ENCODE data around the gene ITIH5. TPM values are rescaled to one million over a fixed set of nuclear protein-coding genes. Genes with fewer than 3 reads are reported as not detected.

ITIH5 gene
- total RNA-seq, 1 experiment from 2014 or later, result 0.10 TPM

DNA sequence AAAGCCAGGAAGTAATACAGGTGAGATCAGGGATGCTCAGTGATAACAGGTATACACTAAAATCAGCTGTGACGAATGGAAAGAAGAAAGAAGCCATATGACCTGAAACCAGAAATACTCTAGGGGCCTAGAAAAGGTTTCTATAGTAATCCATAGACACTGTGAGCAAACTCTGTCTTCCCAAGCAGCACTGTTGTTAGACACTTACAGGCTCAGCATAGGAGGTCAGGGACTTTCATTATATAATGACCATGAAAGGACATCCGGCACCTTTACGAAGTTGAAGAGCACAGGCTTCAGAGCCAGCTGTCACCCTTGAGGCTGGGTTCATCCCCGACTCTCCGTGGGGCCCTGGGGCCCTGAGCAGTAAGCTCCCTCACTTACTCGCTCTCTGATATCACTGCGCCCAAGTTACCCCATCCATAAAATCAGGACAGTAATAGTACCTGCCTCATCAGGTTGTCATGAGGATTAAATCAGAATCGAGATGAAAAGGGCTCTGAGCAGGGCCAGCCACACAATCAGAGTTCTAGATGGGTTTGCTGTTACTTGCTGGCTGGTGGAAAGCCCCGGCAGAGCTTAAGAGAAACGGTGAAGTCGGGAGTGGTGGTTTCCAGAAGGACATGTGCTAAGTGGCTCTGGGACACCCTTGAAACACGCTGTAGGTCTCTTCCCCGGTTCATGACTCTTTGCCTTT is 79.5 kb downstream of the ITIH5 start:
- DNase-seq (ENCODE audit: low spot score), result no peak

DNA sequence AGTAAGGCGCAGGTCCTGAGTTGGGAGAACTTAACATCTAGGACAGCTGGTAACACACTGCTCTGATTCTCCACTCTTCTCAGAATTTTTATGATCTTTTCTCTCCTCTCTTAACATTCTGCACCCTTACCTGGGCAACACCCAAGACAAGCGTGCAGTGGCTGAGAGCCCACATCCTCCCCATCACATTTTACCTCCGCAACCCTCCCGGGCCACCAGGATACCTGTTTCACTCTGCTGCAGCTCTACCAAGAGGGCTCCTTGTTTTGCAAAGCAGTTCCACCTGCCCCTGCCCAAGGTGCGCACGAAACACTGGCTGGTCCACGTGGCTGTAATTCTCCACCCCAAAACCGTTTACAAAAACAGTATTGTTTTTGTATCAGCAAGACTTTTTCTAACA is 81.5 kb downstream of the ITIH5 start:
- DNase-seq (ENCODE audit: low spot score), result no peak

DNA sequence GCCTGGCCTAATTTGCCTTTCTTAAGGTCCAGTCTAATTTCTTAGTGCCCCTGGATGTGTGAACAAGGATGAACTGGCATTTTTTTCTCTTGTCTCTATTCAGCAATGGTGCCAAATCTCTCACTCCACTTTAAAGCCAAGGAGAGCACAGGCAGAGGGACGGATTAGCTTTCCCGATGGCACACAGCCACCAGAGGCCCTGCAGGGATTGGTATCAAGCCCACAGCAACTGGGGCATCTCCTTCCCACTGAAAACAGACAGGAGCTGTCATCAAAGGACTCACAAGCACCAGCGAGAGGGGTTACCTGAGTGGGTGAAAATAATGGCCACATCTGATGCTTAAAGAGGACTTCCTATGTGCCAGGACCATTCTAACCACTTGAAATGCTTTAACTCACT is 83.1 kb downstream of the ITIH5 start:
- DNase-seq (ENCODE audit: low spot score), result no peak

DNA sequence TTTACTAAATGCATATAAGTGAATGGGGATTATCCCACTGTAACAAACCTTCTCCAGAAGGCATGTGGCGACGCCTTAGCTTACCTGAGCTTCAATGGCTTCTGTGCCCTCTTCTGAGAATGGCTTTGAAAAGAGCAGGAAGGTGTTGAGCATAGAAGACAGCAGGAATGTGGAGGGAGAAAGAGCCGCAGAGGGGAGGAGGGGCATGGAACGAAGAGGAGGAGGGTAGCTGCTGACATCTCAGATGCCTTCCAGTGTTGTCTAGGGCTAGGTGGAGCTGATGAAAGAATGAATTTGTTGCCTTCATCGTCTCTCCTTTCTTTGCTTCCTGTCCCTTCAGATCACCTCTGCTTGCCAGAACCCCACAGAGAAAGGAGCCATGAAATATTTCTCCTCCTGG is 86.2 kb downstream of the ITIH5 start:
- DNase-seq (ENCODE audit: low spot score), result no peak

DNA sequence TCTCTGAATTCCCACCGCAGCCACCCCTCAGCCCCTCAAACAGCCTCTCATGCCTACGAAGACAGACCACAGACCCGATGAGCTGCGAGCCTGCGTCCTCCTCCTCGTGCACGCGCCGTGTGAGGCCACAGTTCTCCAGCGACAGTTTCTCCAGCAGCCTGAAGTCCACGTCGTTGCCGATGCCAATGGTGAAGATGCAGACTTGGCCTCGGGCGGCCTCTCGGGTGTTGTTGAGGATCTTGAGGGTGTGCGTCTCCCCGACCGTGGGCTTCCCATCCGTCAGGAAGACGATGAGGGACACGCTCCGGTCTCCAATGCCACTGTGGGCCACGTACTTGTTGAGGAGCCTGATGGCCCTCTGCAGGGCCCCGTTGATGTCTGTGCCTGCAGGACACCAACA is 87.1 kb downstream of the ITIH5 start:
- DNase-seq (ENCODE audit: low spot score), result no peak

DNA sequence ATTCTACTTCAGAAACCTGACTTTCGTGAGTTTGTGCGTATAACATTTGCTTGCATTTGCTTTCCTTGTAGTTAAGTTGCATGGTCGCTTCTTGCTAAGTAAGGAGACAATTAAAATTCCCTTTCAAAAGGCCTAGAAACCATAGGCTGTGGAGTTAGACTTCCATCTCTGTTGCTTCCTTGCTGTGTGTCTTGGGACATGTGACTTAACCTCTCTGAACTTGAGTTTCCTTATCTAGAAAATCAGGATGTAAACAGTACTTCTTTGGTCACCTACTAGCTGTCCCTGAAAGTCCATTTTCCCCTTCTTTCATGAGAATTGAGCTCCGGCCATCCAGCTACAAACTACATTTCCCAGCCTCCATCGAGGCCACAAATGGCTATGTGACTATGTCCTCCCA is 89.2 kb downstream of the ITIH5 start:
- no peak for DNase-seq (ENCODE audit: low spot score)

DNA sequence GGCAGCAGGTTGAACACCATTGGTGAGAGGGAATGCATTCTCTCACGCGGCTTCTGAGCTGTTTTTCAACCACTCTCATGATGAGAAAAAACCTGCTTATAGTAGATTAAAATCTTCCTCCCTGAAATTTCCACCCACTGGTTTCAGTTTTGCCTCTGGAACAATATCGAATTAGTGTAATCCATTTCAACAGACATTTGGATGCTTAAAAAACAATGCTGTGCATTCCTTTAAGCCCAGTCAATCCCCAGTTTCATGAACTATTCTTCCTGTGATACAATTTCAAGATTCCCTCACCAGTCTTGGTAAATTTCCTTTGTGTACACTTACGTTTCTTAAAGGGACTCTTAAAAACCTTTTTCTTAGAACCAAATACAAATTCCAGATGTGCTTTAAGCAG is 89.6 kb downstream of the ITIH5 start:
- DNase-seq (ENCODE audit: low spot score), result no peak

DNA sequence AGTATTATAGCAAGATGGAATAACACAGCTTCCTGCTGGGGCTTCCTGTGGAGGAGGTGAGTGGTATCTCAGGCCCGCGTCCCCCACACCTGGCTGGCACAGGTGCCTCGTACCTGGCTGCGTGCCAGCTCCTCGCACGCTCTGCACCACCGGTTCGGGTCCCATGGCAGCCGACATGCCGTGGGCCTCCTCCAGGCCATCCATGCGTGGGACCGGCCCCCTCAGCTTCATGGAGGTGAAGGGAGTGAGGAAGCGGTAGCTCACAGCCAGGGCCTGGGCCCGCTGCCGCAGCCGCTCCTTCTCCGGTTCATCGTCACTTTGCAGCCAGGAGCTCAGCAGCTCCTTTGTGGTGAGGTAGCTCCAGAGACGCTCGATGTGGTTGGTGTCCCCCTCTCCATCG is 90.4 kb downstream of the ITIH5 start:
- DNase-seq (ENCODE audit: low spot score), result no peak

DNA sequence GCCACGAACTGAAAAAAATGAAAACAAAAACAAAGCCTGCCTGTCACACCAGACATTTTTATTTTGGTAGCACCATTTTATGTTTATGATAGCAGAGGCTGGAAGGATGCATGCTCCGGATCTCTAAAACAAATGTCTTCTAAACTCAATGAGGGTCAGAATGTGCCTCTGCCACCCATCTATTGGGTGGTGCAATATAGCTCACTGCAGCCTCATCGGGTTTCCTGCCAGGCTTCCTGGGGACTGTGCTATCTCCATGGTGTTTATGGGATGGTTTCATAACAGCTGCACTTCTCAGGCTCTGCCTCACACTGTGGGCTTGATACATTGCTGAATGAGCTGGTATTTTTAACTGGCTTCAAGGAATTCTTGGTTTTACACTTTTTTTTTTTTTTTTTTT is 94.4 kb downstream of the ITIH5 start:
- peak; percentile 53 for DNase-seq (ENCODE audit: low spot score)

DNA sequence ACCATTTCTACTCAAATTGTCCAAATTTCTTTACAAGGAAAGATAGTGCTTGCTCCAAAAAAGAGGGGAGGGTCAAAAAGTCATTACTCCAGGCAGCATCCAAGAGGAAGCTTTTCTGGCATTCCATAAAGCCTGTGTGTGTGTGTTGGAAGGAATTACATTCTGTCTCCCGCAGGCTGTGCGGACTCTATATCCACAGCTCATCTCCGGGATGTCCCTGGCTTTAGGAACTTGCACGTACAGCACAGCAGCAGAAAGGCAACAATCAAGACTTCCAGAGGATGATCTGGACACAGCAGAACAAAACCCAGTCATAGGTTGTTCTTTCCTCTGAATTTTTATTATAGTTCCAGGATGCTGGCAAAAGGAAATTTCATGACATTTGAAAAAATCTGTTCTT is 94.8 kb downstream of the ITIH5 start:
- DNase-seq (ENCODE audit: low spot score), result no peak

DNA sequence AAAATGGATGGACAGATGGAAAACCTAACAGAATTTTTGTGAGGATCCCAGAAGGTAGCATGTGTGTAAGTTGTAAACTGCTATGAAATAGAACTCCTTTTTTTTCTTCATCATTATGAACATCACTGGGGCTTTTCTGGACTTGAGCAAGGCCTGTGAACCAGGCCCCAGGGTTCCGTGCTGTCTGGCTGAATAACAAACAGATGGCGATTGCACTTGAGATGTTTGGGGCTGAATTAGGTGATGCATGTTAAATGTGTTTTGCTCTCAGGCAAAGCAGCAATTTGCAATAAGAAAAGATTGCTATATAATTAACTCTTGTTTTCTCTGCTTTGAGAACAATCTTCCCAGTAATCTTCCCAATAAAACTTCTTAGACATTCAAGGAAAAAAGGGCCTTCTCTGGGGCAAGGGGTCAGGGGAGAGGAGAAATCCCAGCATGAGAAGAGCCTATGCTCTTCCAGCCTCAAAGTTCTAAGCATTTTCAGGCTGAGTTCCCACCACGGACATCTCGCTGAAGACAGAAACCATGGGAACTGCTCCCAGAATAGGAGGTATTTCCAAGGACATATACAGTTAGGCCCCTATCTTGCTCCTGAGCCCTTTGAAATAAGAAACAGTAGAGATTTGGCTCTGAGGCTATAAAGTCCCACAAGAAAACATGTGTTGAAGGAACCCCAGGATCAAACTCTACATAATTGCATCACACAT is 98.7 kb downstream of the ITIH5 start:
- no peak for DNase-seq (ENCODE audit: low spot score)

DNA sequence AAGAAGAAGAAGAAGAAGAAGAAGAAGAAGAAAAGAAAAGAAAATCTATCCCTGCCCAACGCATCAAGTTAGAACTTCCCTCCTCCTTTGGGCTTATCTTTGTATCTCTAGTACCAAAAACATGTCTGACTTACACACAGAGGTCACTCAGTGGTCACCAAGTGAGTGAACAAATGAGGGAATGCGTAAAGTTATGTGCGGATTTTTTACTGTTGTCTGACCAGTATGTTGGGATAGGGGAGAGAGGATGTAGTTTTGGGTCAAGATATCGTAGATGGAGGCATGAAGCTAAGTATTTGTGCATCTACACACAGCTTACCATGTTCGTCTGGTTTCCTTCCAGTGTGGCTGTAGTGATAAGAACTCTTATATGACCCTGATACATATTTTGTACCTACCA is 99.9 kb downstream of the ITIH5 start:
- DNase-seq (ENCODE audit: low spot score), result no peak

DNA sequence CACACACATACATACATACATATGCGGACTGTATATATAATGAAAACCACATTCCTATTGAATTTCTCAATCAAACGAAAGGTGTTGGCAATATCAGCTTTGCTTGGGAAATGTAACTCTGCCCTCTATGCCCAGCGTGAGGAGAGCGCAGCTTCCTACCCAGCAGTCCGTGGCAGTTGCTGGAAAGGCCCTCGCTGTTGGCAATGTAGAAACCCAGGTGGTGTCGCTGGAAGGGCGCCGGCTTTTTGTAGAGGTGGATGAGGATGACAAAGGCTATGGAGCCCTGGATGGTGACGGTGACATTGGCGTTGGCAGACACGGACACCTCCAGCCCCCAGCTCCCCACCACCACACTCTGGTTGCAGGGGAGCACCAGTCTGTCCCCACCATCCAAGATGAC is 100.9 kb downstream of the ITIH5 start:
- no peak for DNase-seq (ENCODE audit: low spot score)

DNA sequence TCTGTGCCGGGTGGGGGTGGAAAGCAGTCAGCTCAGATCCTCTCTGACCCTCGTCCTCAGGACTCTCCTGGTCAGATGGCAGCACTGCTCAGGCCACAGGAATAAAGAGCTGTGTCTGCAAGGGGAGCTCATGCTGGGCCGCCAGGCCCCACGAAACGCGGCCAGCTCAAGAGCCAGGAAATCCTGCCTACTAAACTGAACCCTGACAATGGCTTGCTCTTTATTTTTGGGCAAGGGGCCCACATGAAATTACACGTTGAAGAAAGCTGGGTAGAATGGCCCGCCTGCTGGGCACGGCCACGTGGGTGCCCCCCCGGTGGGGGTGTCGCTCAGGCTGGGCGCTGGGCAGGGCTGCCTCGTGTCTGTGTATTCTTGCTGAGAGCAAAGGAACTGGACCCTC is 103.0 kb downstream of the ITIH5 start:
- DNase-seq (ENCODE audit: low spot score), result no peak

DNA sequence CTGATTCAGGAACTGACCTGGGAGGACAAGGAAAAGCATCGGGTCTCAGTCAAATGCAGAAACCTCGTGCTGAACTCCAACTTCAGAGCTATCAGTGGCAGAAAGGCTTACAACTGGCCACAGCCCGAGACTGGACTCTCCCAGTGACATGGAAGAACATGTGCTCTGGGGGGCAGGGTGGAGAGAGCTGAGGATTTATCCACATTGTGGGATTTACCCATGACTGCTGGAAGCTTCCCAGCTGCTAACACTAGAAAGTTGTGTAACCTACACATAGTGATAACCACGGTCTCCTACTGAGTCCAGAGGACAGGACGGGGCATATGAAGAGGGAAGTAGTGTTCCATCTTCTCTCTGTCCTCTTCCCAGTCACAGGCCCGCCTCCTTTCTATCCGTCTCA is 103.4 kb downstream of the ITIH5 start:
- DNase-seq (ENCODE audit: low spot score), result peak; percentile 21

DNA sequence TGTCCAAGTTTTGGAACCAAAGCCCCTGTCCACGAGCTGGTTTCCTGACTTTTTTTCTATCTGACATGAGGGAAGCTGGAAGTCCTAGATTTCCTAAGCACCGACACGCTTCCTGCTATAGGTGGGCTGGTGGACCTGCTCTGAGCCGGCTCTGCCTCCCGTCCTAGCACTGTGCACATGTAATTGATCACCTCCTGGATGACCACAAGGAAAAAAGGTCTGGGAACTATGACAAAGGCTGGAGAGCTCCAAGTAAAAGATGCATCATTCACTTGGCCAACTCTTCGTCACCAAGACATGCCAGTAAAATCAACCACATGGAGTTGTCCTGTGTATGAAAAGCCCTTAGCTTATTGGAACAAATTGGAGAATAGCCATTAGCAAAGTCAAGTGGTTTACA is 104.8 kb downstream of the ITIH5 start:
- DNase-seq (ENCODE audit: low spot score), result no peak

DNA sequence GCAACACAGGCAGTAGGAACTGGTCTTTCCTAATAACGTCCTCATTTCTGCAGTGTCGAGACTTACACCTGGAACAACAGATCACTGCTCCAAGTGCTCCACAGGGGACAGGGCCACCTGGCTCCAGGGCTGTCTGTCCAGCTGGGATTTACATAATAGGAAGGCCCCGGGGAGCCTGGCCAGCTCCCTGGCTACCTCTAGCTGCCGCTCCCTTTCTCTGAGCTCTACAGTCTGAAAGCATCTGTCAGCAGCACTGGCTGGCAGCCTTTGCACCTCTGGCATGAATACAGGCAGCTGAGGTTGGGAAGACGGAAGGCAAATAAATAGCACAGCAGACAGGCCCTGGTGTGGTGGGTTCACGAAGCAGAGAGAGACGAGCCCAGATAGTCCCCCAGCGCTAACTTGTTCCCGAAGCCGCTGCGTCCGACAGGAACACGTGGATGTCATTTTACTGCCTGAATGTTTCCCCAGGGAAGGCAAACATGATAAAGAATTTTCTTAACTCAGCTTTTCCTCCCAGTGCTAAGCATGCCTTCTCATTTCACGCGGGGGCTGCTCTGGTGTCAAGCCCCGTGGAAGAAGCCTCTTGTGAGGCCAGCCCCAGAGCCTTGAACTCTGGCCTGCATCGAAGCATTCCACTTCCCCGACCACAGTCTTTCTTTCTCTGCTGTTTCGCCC is 105.4 kb downstream of the ITIH5 start:
- DNase-seq (ENCODE audit: low spot score), result no peak

DNA sequence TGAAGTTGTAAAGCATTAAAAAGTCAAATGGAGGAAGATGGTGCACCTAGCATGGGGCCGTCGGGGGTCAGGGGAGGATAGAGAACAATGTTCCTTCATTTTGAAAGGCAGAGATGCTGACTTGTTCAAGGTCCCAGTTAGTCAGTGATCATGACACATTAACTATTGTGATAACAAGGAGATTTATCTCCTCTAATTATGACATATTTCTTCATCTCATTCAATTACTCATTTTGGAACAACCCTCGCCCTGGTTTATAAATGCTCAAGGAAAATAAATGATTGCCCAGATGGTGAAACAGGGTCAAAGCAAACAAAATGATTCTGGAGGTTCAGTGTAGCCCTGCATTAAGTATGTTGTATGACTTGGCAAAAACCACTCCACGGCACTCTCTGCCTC is 106.2 kb downstream of the ITIH5 start:
- DNase-seq (ENCODE audit: low spot score), result no peak

DNA sequence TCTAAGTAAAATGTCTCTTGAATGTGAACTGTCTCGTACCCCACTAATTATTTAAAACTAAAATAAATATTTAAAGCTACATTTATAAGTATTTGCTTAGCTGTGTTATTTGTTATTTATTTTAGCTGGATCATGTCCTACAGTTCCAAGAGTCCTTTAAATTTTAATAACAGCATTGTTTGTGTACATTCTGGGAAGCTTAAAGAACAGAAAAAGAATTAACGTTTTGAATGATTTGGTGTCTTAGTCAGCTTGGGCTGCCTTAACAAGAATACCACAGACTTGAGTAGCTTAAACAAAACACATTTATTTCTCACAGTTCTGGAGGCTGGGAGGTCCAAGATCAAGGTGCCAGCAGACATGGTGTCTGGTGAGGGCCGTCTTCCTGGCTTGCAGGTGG is 107.4 kb downstream of the ITIH5 start:
- DNase-seq (ENCODE audit: low spot score), result no peak

DNA sequence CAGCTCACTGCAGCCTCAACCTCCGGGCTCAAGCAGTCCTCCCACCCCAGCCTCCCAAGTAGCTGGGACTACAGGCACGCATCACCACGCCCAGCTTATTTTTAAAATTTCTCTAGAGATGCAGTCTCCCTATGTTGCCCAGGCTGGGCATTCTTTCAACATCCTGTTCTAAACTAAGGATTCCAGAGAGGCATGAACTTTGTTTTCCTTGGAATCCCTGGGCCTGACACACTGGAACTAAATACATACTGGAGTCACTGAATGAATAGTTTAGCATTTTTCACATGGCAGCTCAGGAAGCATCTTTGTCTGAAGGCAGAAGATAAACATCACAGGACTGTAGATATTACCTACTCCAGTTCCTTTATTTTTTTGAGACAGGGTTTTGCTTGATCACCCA is 108.7 kb downstream of the ITIH5 start:
- no peak for DNase-seq (ENCODE audit: low spot score)

DNA sequence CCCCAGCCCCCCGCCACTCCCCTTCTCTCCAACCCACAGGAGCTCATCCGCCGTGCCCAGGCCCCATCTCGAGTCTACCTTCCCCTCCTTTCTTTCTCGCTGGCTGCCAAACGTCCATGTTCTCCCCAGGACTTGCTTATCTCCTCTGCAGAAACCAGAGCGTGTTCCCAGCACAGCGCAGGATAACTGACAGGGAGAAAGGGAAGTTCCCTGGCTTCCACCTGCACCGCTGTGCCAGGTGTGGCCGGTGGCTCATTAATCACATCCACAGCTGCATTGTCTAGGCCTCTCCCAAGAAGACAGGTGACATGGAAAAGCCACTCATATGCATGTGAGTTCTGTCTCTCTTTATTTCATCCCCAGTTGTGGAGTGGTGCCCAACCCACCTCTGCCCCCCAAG is 113.2 kb downstream of the ITIH5 start:
- DNase-seq (ENCODE audit: low spot score), result no peak

DNA sequence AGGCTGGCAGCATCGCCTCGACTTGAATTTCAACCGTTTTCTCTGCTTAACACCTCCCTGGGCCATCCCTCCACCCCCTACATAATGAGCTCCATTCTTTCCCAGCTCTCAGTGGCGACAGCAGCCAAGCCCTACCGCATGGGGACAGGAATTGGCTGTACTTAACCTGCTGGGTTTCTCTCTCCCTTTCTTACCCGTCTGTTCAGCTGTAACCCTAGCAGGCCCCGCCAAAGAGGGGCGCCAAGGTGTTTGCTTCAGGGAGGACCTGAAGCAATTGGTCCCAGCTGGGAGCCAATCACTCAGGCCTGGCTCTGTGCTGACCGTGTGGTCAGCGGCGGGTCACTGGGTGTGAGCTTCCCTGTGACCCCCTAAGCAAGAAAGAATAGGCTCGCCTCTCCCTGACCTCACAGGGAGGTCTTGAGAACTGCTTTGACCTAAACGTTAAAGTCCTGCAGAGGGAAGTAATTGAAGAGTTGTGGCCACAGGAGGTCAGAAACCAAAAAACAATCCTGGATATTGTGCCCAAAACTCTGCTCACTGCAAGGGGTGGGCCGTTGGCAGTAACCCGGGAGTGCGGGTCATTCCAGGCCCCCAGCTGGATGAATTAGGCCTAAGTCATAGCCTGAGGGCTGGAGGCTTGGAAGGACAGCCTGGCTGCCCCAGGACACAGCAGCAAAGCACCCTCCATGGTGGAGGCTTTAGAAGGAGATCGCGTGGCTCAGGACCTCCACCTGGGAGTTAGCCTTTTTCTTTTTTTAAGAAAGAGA is 114.6 kb downstream of the ITIH5 start:
- DNase-seq (ENCODE audit: low spot score), result no peak

DNA sequence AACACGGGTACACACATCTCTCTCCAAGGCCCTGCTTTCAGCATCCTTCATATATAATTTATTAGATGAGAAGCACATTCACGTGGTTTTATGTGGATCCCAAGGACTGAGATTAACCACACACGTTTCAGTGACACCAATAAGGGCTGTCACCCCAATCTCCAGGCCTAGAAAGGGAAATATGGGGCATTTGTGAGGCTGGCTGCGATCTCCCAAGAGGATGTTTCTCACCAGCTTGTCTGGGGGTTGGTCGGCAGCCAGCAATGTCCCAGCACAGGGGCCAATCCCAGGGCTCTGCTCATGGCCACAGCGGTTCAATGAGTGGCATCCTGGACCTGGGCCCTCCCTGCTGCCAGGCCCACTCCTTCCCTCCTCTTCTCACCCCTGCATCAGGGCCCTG is 115.5 kb downstream of the ITIH5 start:
- no peak for DNase-seq (ENCODE audit: low spot score)
